Fibroblast of skin of scalp (primary cell): ENCODE measurements around the gene SERP2.
A peak's percentile ranks its signal among the peaks of the same experiment; 100 is the strongest.

Experiments
- DNase-seq: peaks from one replicate; pipeline ENCODE4 v3.0.0-alpha.2; 2013

Gene SERP2

GRCh38 chr13:44435919-44436510 is 62.4 kb downstream of the SERP2 start:
- no peak for DNase-seq

- peak; percentile 94 for DNase-seq
These were observed 63.1 kb downstream of the SERP2 start for GRCh38 chr13:44436589-44437337.

DNA sequence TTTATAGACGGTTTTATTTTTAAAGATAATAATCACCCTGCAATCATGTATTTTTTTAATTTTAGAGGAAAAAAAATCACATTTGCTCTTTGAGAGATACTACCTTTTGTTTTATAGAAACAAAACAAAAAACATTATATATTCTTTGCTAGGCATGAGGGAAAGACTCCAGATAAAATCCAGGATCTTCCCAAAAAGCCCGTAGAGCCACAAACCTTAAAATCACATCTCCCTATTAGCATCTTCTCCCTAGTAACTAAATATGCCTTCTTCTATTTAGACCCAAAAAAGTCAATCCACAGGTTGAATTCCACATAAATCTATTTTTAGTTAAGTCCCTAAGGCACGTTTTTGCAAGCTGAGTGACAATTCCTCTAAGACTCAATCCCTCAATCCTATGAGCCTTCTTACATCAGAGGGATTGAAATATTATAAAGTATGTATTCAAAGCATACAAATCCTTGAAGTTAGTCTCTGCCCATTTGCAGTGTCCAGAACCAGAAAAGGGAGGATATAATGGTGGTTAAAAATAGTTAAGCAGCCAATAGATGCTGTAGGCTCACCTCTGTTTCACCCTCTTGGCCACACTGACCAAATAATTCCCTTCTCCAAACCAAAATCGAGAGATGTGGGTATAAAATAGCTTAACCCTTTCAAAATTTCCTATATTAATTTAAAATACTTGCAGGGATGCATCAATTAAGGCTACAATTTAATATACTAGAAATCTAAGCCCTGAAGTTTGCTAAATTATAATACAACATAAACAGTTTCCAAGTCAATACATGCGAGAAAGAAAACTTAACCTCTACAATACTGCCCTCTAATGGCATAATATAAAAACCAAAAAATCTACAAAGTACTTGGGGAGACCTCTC is 64.0 kb downstream of the SERP2 start:
- peak; percentile 56 for DNase-seq

DNA sequence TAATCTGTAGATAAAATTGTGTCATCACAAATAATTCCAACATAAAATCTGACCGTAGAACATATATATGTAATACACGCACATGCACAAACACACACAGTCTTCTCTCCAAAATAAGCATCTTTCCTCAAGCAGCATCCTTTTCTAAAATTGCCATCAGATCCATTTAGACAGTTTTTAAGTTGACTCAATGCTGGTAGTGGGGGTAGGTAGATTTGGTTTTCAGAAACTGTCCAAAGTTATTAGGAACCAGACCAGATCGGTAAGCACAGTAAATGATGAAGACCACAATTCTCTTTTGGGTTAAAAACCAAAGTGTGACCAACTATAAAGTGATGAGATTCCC is 64.6 kb downstream of the SERP2 start:
- no peak for DNase-seq

DNA sequence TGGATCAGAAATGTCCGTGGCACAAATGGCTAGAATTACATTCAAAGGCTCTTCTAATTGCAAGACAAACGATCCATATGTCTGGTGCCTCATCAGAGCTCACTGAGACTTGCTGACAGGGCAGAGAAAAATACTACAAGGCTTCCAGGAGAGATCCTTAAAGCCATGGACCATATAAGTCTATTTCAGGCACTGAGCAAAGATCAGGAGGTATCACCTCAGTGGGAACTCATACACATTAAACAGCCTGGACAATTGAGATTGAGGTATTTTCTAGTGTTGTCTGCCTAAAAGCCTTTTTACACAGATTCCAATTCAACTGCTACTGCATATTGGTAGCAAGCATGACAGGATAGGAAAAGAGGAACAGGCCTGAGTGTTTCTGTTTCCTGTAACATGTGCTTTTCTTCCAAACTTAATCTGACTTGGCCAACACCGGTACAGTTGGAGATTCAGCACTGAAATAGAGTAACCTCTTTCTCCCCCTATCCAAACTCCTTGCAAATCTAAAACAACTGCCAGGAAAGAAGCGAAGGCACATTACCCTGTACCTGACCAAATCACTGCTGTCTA is 65.9 kb downstream of the SERP2 start:
- DNase-seq: no peak

DNA sequence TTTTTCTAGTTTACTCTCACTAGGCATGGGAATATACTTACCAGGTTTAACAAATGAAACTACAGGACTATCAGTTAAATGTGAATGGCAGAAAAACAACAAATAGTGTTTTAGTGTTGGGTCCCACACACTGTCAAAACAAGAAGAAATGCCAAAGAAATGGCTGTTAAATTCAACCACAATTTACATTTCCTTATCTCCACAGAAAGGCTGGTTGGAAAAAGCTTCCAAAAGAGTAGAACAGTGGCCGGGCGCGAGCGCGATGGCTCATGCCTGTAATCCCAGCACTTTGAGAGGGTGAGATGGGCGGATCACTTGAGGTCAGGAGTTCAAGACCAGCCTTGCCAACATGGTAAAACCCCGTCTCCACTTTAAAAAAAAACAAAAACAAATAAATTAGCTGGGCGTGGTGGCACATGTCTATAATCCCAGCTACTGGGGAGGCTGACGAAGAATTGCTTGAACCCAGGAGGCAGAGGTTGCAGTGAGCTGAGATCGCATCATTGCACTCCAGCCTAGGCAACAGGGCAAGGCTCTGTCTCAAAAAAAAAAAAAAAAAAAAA is 66.5 kb downstream of the SERP2 start:
- no peak for DNase-seq
